GM19240 (cell line): ENCODE measurements around the gene PTAFR.

Experiments
- DNase-seq: peaks from one replicate; pipeline ENCODE4 v3.0.0; 2011; ENCODE audit warnings: low spot score; ENCODE audit not compliant: insufficient read length

PTAFR gene

GRCh38 chr1:28176492-28177470, at the start of gene PTAFR:
PTAFR (minus strand) TSS chr1:28176690; CDS start chr1:28151021, 25,669 bp downstream.
- peak; percentile 31 for DNase-seq

- no peak for DNase-seq
Observed at GRCh38 chr1:28213315-28213714, 36.8 kb upstream of the PTAFR start.

DNA sequence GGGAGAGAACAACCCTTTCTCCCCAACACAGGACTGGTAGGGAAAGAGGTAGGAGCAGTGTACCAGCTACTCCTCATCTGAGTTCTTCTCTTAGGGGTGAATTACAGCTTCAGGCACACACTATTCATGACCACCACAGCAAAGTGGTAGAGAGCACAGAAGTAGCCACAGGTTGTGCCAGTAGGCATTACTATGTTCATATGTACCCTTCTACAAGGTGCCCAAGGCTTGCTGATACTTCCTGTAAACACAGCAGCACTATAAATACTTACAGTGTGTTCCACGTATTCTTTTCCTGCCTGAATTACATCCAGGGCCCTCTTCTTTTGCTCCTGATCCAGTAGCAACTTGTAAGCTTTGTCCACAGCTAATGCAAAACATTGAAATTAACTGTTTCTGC, 33.2 kb upstream of the PTAFR start:
- DNase-seq, result no peak

DNA sequence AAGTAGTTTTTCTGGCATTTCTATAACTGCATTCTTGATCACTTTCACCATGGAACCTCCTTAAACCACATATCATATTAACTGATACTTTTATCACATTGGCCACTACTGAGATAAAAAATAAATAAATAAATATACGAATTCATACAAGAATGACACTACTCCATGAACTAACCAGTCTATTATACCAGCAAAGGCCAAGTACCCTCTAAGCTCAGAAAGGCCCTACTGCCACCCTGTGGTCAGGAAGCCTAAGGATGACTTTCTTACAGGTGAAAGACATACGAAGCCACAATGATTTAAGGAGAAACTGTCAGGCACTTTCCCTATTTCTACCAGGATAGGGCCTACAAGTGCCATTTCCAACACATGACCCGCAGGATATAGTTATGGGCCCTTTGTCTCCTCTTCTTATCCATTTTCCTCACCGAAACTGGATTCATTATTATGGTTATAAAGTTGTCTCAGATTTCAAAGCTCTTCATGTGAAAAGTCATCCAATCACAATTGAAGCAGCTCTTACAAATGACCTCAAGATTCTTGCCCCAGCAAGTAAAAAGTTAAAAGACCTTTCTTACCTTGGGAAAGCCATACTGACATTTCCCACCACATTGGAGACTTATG, 32.4 kb upstream of the PTAFR start:
- DNase-seq, result peak; percentile 29

DNA sequence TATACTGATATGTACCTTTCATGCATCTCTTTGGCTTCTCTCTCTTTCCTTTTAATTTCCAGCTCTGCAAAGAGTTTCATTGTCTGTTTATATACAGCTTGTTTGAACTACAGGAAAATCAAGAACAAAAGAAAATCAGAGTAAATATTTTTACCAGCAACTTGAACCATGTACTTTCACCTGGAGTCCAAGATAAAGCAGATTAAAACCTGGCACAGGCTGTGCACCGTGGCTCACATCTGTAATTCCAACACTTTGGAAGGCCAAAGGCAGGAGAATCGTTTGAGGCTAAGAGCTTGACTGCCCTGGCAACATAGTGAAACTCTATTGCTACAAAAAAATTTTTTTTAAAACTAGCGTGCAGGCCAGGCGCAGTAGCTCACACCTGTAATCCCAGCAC, 28.8 kb upstream of the PTAFR start:
- DNase-seq, result no peak

- DNase-seq, result no peak
Observed at GRCh38 chr1:28200234-28200873, 23.9 kb upstream of the PTAFR start.

DNA sequence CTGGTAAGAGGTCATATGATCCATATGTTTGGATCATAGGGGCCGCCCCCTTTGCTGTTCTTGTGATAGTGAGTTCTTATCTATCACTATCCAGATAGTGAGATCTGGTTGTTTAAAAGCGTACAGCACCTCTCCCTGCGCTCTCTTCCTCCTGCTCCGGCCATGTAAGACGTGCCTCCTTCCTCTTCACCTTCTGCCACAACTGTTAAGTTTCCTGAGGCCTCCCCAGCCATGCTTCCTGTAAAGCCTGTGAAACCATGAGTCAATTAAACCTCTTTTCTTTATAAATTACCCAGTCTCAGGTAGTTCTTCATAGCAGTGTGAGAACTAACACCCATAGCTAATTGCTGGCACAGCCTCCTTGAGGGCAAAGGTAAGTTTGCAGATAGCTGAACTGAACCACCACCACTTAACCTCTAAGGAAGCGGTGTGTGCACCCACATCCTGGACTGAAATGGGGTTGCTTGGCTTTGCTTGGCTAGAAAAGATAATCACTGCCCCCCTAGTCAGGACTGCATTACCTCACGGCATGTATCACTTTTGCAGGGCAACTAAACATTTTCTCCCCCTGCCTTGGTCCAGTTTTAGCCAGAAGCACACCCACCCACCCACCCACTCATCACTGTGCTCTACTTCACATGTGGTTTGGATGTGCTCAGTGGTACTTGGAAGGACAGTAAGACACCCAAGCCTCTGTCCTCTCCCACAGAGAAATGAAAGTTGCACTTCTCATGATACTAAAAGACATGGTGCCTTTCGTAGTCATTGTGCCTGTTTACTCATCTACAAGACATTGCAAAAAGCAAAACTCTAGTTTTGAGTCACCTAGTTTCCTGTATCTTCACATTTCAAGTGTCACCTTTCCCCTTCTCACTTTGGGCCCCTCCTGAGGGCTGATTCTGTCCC, 23.1 kb upstream of the PTAFR start:
- peak; percentile 76 for DNase-seq

DNA sequence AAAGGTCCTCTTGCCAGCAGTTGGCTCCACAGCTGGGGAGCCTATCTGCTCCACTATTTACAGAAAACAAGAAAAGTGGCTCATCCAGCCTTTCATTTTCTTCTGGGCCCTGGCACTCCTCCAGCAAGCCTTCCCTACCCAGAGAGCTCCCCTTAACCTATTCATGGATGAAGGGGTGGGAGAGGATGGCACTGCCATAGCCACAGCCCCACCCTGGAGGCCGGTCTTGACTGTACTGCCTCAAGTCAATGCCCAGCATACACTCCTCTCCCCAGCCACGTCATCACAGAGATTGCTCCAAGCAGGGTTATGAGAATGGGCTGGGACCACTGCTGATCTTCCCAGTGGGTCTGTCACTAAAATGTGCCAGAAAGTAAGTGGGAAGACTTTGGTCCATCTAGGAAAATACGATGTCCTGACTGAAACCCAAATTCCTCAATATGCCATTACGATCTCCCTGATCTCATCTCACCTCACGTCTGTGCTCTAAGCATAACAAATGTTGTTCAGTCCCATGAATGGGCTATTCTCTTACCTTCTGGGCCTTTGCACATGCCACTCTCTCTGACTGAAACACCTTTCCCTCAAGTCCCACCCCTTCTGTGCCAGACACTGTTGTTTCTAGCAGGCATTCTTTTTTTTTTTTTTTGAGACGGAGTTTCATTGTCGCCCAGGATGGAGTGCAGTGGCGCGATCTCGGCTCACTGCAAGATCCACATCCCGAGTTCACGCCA, 21.4 kb upstream of the PTAFR start:
- DNase-seq, result no peak

- no peak for DNase-seq
Observed at GRCh38 chr1:28196330-28196729, 19.8 kb upstream of the PTAFR start.

DNA sequence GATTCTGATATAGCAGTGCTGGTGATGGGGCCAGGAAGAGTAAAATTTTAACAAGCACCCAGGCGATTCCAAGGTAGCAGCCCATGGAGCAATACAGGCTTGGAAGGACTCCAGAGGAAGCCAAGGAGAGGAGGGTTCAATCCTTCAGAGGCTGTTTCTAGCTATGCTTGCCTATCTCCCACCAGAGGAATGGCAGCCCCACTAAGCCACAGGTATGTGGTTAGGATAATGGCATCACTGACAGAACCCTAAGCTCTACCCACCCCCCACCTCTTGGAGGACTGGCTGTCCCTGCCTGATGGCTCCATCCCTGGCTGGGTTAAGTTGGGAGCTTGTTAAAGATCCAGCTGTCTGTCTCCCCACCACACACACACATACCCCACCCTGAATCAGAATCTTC, 19.3 kb upstream of the PTAFR start:
- no peak for DNase-seq

GRCh38 chr1:28194326-28195035, 18.0 kb upstream of the PTAFR start:
- DNase-seq, result no peak

DNA sequence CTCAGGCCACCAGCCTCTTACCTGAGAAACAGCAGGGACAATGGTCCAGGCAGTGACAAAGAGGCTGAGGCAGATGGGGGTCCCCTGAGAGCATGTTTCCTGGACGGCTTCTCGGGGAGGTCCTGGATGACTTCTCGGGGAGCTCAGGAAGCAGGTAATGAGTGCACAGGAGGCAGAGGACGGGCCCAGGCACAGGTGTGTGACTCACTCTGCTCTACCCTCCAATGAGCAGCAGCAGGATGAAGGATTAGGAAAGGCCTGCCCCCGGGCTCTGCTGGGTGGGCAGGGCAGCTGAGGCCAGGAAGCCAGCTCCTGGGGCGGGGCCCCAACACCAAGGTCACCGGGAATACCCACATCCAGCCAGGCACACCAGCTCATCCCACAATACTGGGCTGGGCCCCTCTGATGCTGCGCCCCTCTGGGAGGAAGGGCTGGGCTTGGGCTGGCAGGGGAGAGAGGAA, 17.2 kb upstream of the PTAFR start:
- DNase-seq, result no peak

- no peak for DNase-seq
Observed at GRCh38 chr1:28190996-28191645, 14.6 kb upstream of the PTAFR start.

DNA sequence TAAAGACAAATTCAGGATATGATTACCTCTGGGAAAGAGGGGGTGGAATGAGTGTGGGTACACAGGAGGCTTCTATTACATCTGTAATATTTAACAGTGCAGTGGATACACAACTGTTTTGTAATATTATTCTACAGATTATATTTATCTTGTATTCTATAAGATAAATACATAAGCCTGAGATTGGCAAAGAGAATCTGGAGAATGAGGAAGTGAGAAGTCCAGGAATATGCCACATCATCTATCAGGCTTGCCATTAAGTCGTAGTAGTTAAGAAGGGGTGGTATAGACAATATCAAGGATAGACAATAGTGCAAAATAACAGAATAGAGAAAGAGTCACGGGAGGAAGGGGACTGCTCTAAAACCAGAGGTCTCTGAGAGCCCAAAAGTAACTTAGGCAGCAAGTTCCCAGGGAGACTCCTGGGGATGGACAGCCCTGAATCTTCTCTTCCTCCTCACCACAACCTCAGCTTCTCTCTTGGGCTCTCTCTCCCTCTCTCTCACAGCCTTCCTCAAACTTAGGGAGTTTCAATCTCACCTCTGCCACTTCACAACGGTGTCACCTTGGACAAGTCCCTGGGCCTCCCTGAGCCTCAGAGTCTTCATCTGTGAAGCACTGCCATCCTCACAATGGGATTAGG, 14.0 kb upstream of the PTAFR start:
- no peak for DNase-seq

DNA sequence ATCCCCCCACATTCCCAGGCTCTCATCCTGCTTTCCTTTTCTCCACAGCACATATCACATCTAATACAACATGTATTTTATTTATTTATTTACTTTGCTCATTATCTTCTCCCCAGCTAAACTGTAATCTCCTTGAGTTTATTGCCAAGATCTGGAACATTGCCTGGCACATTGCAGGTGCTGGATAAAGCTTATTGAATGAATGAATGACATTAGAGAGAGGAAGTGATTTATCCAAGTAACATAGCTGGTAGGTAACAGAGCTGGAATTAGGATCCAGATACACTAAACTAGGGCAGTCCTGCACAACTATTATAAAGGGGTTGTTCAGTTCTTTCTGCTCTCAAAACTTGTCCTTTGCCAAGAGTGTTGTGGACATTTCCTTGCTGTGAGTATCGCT, 8.6 kb upstream of the PTAFR start:
- DNase-seq, result no peak

DNA sequence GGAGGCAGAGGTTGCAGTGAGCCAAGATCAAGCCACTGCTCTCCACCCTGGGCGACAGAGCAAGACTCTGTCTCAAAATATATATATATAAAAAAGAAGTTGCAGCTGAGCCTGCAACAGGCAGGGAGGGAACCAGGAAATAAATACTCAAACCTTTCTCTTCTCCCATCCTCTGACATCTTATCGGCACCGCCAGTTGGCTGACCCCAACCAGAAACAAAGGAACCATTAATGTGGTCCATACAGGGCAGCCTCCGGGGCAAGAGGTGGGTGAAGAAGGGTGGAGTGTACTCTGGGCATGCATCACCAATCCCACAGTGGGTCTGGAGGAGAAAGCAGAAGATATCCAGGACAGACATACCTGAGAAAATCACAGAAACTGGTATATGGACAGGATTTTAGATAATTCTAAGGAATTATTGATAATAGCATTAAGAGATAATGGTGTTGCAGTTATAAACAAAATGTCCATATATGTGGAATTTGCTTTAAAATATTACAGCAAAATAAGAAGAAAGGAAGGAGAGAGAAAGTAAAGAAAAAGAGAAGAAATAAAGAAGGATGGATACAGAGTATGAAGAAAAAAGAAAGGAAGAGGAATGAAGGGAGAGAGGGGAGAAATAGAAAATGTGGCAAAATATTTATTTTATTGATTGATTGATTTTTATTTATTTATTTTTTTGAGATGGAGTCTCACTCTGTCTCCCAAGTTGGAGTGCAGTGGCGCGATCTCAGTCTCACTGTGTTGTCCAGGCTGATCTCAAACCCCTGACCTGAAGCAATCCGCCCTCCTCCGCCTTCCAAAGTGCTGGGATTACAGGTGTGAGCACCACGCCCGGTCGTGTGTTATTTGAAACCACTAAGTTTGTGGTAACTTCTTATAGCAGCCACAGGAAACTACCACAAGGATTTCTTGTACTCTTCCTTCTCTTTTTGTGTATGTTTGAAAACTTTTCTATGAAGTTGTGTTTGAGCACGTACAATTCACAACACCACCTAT, 4.1 kb upstream of the PTAFR start:
- DNase-seq, result no peak

DNA sequence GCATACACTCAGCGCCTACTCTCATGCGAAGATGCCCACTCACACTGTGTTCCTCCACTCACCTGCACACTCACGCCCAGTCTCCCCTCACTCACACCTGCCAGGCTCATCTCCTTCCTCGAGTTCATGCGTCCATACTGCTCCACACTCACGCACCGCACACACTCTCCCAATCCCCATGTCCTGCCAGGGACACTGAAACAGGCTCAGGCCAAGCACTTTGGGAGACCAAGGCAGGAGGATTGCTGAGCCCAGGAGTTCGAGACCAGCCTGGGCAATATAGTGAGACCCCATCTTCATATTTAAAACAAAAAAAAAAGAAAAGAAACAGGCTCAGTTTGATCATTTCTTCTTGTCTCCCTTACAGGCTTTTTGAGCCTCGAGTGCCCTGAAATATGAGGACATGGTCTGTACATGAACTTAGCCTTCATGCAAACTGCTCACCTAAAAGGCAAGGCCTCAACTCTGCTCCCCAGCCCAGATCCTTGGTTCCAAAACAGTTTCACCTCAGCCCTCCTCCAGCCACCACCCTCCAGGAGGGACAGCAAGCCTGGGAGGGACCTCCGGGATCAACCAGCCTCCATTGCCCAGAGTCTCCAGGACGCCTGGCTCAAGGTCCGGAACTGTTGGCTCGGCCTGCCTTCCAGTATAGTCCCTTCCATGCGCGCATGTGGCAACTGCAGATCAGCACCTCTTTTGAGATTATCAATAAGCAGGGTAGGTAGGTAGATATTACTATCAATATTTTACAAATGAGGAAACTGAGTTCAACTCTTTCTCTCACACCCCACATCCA, 2.4 kb upstream of the PTAFR start:
- DNase-seq, result no peak
